Peyer's patch (tissue), 4 donors: Measurements from ENCODE around the gene CYREN.

ENCODE experiments used
- CTCF ChIP-seq, 6 experiments: fragments of 450-650 bp in 4 of 6; fragments of 200-600 bp in 2 of 6; sonication (generic) in 1 of 6; IDR thresholded peaks; one replicate each; pipeline ENCODE4 v1.5.1; 2017 to 2019; ENCODE audit warnings: antibody characterized with exemption in 6 of 6, mild to moderate bottlenecking in 3 of 6, moderate library complexity in 1 of 6
- POLR2A ChIP-seq, 2 donors: fragments of 450-650 bp; IDR thresholded peaks; one replicate each; pipeline ENCODE4 v1.5.1; 2017; ENCODE audit warnings: antibody characterized with exemption in 2 of 2, mild to moderate bottlenecking in 2 of 2, moderate library complexity in 2 of 2

DNA sequence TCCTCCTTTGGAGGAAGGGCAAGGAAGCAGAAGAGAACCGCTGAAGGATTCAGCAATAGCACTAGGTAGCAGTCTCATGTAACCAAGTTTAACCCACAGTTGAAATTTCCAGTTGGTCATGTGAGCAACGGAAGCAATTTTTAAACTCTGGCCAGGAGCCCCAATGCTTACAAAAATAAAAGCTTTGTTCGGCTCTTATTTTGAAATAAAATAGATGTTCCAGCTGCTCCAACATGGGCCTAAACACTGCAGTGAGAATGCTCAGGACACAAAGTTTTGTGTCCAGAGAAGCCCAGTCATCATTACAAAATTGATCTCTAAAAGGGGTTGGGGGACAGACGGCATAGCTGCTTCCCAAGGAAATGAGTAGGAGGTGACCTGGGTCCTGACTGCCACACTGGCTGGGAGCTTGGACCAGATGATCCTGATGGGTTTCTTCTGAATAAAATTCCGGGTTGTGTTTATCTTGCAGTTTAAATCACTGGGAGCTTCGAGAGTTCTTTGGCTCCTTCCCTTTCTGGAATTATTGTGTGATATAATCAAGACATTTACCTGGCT is 23.1 kb downstream of the CYREN start:
- TF ChIP-seq CTCF (IDR thresholded peaks at IDR 0.05) (no peak), POLR2A (IDR thresholded peaks at IDR 0.05) (no peak)
